Measurements from ENCODE around the gene RAB27B. TPM values are rescaled to one million over a fixed set of nuclear protein-coding genes. Genes with fewer than 3 reads are reported as not detected.

The RAB27B gene
- total RNA-seq, 1 experiment from 2014 or later = 13.2 TPM

- no peaks in the 10 kb centered on the region for H4K20me1 ChIP-seq (ENCODE audit: low read length)
- no peak for ATAC-seq
- intact Hi-C loops (cut with micrococcal nuclease) = no loop called here
- no peak overlapping the region for H3K9ac ChIP-seq (ENCODE audit: low read length)
- H3K4me1 ChIP-seq (ENCODE audit: insufficient read depth, low read length) = peaks cover 8% of the 10 kb centered on the region; the same call in 1 of the 2 replicates
- no peak overlapping the region for H3K27ac ChIP-seq (ENCODE audit: low read length)
- no peaks in the 10 kb centered on the region for H3K79me2 ChIP-seq (ENCODE audit: low read length)
- no TSS peak for BruUV-seq (replicated peaks)
- ChIA-PET POLR2A (ENCODE audit: unreplicated experiment) (no interaction called here), CTCF (no interaction called here)
- no peaks in the 10 kb centered on the region for H3F3A ChIP-seq (ENCODE audit: low read length, unreplicated experiment)
- no peaks in the 10 kb centered on the region for H3K27me3 ChIP-seq (ENCODE audit: low read length)
- no peaks in the 10 kb centered on the region for H3K9me3 ChIP-seq (ENCODE audit: low read length)
- no peak overlapping the region for H2AFZ ChIP-seq (ENCODE audit: low read length)
- no peak for DNase-seq
- H3K4me2 ChIP-seq (ENCODE audit: low read length) = no peak overlapping the region
- H3K9me2 ChIP-seq (replicated peaks; ENCODE audit: low read length) = no peaks in the 10 kb centered on the region
- no peak for TF ChIP-seq EZH2 (IDR thresholded peaks at IDR 0.05; ENCODE audit: low read length, unreplicated experiment)
- TF ChIP-seq CTCF (conservative IDR thresholded peaks at IDR 0.05; ENCODE audit: low read depth, low read length) = no peak
- TF ChIP-seq EZH2phosphoT487 (IDR thresholded peaks at IDR 0.05; ENCODE audit: borderline replicate concordance, low read length) = no peak
- no peaks in the 10 kb centered on the region for H3K36me3 ChIP-seq (ENCODE audit: low read depth, low read length)
- H3K4me3 ChIP-seq (ENCODE audit: low read length) = no peak overlapping the region
Observed at GRCh38 chr18:54899500-54899899, 71.2 kb downstream of the RAB27B start.

- H3K27me3 ChIP-seq (ENCODE audit: low read length) = no peaks in the 10 kb centered on the region
- H3K9me2 ChIP-seq (replicated peaks; ENCODE audit: low read length) = no peaks in the 10 kb centered on the region
- no peak overlapping the region for H3K9ac ChIP-seq (ENCODE audit: low read length)
- H3K4me3 ChIP-seq (ENCODE audit: low read length) = no peak overlapping the region
- DNase-seq (no peak), ATAC-seq (no peak)
- no TSS peak for BruUV-seq (replicated peaks)
- H4K20me1 ChIP-seq (ENCODE audit: low read length) = no peaks in the 10 kb centered on the region
- intact Hi-C loops (cut with micrococcal nuclease) = no loop called here
- no peaks in the 10 kb centered on the region for H3F3A ChIP-seq (ENCODE audit: low read length, unreplicated experiment)
- H3K36me3 ChIP-seq (ENCODE audit: low read depth, low read length) = no peaks in the 10 kb centered on the region
- ChIA-PET CTCF (no interaction called here), POLR2A (ENCODE audit: unreplicated experiment) (no interaction called here)
- H3K27ac ChIP-seq (ENCODE audit: low read length) = no peak overlapping the region
- H3K9me3 ChIP-seq (ENCODE audit: low read length) = no peaks in the 10 kb centered on the region
- no peak for TF ChIP-seq CTCF (conservative IDR thresholded peaks at IDR 0.05; ENCODE audit: low read depth, low read length)
- no peak for TF ChIP-seq EZH2 (IDR thresholded peaks at IDR 0.05; ENCODE audit: low read length, unreplicated experiment)
- no peak for TF ChIP-seq EZH2phosphoT487 (IDR thresholded peaks at IDR 0.05; ENCODE audit: borderline replicate concordance, low read length)
- H3K4me1 ChIP-seq (ENCODE audit: insufficient read depth, low read length) = peaks cover 8% of the 10 kb centered on the region; the same call in 1 of the 2 replicates
- H3K79me2 ChIP-seq (ENCODE audit: low read length) = no peaks in the 10 kb centered on the region
- H3K4me2 ChIP-seq (ENCODE audit: low read length) = no peak overlapping the region
- H2AFZ ChIP-seq (ENCODE audit: low read length) = no peak overlapping the region
Observed at GRCh38 chr18:54900290-54900689, 72.0 kb downstream of the RAB27B start.

GRCh38 chr18:54904581-54904980 lies 76.3 kb downstream of the RAB27B start:
- H3K9me2 ChIP-seq (replicated peaks; ENCODE audit: low read length) = no peaks in the 10 kb centered on the region
- no TSS peak for BruUV-seq (replicated peaks)
- no peak overlapping the region for H3K9ac ChIP-seq (ENCODE audit: low read length)
- ATAC-seq (no peak), DNase-seq (no peak)
- no peaks in the 10 kb centered on the region for H3K79me2 ChIP-seq (ENCODE audit: low read length)
- no peak overlapping the region for H3K4me2 ChIP-seq (ENCODE audit: low read length)
- H3K4me1 ChIP-seq (ENCODE audit: insufficient read depth, low read length) = peaks cover 8% of the 10 kb centered on the region; the same call in 1 of the 2 replicates
- no peaks in the 10 kb centered on the region for H4K20me1 ChIP-seq (ENCODE audit: low read length)
- ChIA-PET CTCF (no interaction called here), POLR2A (ENCODE audit: unreplicated experiment) (no interaction called here)
- no peak overlapping the region for H3K4me3 ChIP-seq (ENCODE audit: low read length)
- no peaks in the 10 kb centered on the region for H3K9me3 ChIP-seq (ENCODE audit: low read length)
- intact Hi-C loops (cut with micrococcal nuclease) = no loop called here
- no peak for TF ChIP-seq EZH2 (IDR thresholded peaks at IDR 0.05; ENCODE audit: low read length, unreplicated experiment)
- no peak for TF ChIP-seq EZH2phosphoT487 (IDR thresholded peaks at IDR 0.05; ENCODE audit: borderline replicate concordance, low read length)
- TF ChIP-seq CTCF (conservative IDR thresholded peaks at IDR 0.05; ENCODE audit: low read depth, low read length) = no peak
- H3K27ac ChIP-seq (ENCODE audit: low read length) = no peak overlapping the region
- H3K27me3 ChIP-seq (ENCODE audit: low read length) = no peaks in the 10 kb centered on the region
- H3K36me3 ChIP-seq (ENCODE audit: low read depth, low read length) = no peaks in the 10 kb centered on the region
- H3F3A ChIP-seq (ENCODE audit: low read length, unreplicated experiment) = no peaks in the 10 kb centered on the region
- no peak overlapping the region for H2AFZ ChIP-seq (ENCODE audit: low read length)
